ENCODE data around the gene SLC17A7. TPM values are rescaled to one million over a fixed set of nuclear protein-coding genes. Genes with fewer than 3 reads are reported as not detected.

SLC17A7 gene
- total and polyA plus RNA-seq, 9 of the 15 experiments (the other 6 are each of a cell fraction or from before 2014, with no cell fraction given) = 1.1 to 15.7 (median 2.4) TPM

DNA sequence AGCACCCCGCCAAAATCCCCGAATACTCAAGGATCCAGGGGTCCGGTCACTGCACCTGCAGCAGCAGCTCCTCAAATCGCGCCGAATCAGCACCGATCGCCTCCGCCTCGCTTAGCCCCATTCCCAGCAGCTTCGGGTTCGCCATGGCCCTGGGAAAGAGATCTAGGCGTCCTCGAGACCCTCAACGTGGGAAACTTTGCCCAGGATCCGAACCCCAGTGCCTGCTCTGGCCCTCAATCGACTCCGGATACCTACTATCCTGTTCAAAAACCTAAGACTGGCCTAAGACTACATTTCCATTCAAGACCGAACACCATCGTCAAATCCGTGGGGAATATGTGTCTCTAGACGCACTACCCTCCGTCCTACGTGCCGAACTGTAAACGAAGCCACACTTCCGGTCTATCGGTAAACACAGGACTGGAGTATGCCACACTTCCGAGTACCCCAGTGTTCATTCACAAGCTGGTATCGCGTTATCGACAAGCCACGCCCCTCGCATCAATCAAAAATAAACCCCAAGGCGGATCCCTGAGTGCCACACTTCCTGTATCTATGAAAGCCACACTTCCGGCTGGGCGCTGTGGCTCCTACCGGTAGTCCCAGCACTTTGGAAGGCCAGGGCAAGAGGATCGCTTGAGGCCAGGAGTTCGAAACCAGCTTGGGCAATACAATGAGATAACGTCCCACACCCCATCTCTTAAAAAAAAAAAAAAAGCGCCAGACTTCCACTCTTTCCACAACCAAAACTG, 10.3 kb upstream of the SLC17A7 start, which contains the start of gene PIH1D1 (continued):
- TF ChIP-seq, protein P1, sequence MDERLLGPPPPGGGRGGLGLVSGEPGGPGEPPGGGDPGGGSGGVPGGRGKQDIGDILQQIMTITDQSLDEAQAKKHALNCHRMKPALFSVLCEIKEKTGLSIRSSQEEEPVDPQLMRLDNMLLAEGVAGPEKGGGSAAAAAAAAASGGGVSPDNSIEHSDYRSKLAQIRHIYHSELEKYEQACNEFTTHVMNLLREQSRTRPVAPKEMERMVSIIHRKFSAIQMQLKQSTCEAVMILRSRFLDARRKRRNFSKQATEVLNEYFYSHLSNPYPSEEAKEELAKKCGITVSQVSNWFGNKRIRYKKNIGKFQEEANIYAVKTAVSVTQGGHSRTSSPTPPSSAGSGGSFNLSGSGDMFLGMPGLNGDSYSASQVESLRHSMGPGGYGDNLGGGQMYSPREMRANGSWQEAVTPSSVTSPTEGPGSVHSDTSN (CRISPR knock-in tag; IDR thresholded peaks at IDR 0.05; ENCODE audit: low read depth) = peak; percentile 61
- TF ChIP-seq, protein P1 (tag; conservative IDR thresholded peaks at IDR 0.05; ENCODE audit: low read depth) = peak; percentile 97
- TF ChIP-seq FOXJ2 (tag; IDR thresholded peaks at IDR 0.05) = peak; percentile 72; the same call in 1 of the 2 replicates
- TF ChIP-seq, protein P2, sequence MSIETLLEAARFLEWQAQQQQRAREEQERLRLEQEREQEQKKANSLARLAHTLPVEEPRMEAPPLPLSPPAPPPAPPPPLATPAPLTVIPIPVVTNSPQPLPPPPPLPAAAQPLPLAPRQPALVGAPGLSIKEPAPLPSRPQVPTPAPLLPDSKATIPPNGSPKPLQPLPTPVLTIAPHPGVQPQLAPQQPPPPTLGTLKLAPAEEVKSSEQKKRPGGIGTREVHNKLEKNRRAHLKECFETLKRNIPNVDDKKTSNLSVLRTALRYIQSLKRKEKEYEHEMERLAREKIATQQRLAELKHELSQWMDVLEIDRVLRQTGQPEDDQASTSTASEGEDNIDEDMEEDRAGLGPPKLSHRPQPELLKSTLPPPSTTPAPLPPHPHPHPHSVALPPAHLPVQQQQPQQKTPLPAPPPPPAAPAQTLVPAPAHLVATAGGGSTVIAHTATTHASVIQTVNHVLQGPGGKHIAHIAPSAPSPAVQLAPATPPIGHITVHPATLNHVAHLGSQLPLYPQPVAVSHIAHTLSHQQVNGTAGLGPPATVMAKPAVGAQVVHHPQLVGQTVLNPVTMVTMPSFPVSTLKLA (conservative IDR thresholded peaks at IDR 0.05) = peak; percentile 66 to 92; a peak in 3 of 4 replicates

DNA sequence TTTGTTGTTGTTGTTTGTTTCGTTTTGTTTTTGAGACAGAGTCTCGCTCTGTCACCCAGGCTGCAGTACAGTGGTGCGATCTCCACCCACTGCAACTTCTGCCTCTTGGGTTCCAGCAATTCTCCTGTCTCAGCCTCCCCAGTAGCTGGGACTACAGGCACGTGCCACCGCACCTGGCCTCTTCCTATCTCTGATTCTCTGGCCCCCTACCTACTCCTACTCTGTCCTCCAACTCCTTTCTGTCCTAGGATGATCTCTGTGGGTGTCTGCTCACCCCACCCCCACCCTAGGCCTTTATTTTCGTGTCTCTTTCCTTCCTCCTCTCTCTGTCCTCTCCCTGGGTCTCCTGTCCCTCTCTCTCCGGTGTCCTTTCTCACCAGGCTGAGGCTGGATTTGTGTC, 9.1 kb upstream of the SLC17A7 start:
- peak overlapping the region; percentile 79 for H3K4me3 ChIP-seq
- DNase-seq (ENCODE audit: extremely low read depth in 1 of 4, low spot score in 3 of 4) = no peak
- intact Hi-C loops (cut with micrococcal nuclease) (no loop called here), in situ Hi-C loops (cut with MboI) (no loop called here)
- no peak for FAIRE-seq
- H3K9me3 ChIP-seq (replicated peaks; ENCODE audit: control insufficient read depth, insufficient read depth, low read depth, low read length) = no peaks in the 10 kb centered on the region
- no TSS peak for BruUV-seq (replicated peaks)
- no peak overlapping the region for H2AFZ ChIP-seq (ENCODE audit: low read depth, low read length)
- no peaks in the 10 kb centered on the region for H3K27me3 ChIP-seq (ENCODE audit: control insufficient read depth in 2 of 2, insufficient read depth in 2 of 2, low read length in 2 of 2)
- no peaks in the 10 kb centered on the region; the same call in 1 of the 2 replicates for H4K20me1 ChIP-seq (replicated peaks; ENCODE audit: control insufficient read depth, insufficient read depth, low read length)
- POLR2A ChIA-PET = interaction anchor here (1.0 to 1.7 kb wide), 2 partner anchors 21 to 26 kb away, joined by 4 read pairs; no protein-coding TSS in a partner anchor
- WGBS (ENCODE audit: insufficient coverage, low coverage, missing lambda C conversion rate) = 20% methylated on average over 6 of the region's 7 CpGs
- H3K4me1 ChIP-seq (replicated peaks in 1 of 2; ENCODE audit: control insufficient read depth in 2 of 2, insufficient read depth in 2 of 2, low read length in 2 of 2) = peaks cover 13 to 59% of the 10 kb centered on the region in 2 experiments; a peak in 4 of 5 replicates
- H3K4me2 ChIP-seq (ENCODE audit: insufficient read depth, low read length) = peak overlapping the region; percentile 78
- H3K79me2 ChIP-seq (ENCODE audit: control insufficient read depth, insufficient read depth, low read length) = peaks cover 51% of the 10 kb centered on the region
- H3K9me1 ChIP-seq (ENCODE audit: control insufficient read depth, insufficient read depth, low read length) = no peaks in the 10 kb centered on the region
- peaks cover 44% of the 10 kb centered on the region; the same call in 2 of the 3 replicates for H3K36me3 ChIP-seq (ENCODE audit: control insufficient read depth, insufficient read depth, low read length)
- ATAC-seq = no peak
- CTCF ChIA-PET (ENCODE audit: low intra/inter-chr PET ratio) = no interaction called here
- H3K27ac ChIP-seq (ENCODE audit: extremely low read depth, low read depth, low read length) = peak overlapping the region; percentile 41
- H3K9ac ChIP-seq (ENCODE audit: insufficient read depth in 1 of 2, low read depth in 2 of 2, low read length in 2 of 2) = peak overlapping the region; percentile 79 to 87
- TF ChIP-seq, protein P3, sequence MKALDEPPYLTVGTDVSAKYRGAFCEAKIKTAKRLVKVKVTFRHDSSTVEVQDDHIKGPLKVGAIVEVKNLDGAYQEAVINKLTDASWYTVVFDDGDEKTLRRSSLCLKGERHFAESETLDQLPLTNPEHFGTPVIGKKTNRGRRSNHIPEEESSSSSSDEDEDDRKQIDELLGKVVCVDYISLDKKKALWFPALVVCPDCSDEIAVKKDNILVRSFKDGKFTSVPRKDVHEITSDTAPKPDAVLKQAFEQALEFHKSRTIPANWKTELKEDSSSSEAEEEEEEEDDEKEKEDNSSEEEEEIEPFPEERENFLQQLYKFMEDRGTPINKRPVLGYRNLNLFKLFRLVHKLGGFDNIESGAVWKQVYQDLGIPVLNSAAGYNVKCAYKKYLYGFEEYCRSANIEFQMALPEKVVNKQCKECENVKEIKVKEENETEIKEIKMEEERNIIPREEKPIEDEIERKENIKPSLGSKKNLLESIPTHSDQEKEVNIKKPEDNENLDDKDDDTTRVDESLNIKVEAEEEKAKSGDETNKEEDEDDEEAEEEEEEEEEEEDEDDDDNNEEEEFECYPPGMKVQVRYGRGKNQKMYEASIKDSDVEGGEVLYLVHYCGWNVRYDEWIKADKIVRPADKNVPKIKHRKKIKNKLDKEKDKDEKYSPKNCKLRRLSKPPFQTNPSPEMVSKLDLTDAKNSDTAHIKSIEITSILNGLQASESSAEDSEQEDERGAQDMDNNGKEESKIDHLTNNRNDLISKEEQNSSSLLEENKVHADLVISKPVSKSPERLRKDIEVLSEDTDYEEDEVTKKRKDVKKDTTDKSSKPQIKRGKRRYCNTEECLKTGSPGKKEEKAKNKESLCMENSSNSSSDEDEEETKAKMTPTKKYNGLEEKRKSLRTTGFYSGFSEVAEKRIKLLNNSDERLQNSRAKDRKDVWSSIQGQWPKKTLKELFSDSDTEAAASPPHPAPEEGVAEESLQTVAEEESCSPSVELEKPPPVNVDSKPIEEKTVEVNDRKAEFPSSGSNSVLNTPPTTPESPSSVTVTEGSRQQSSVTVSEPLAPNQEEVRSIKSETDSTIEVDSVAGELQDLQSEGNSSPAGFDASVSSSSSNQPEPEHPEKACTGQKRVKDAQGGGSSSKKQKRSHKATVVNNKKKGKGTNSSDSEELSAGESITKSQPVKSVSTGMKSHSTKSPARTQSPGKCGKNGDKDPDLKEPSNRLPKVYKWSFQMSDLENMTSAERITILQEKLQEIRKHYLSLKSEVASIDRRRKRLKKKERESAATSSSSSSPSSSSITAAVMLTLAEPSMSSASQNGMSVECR (CRISPR knock-in tag; IDR thresholded peaks at IDR 0.05) = no peak
- TF ChIP-seq BHLHE40 (IDR thresholded peaks at IDR 0.05; ENCODE audit: low read length) (peak; percentile 69; the same call in 1 of the 2 replicates), ILK (tag; IDR thresholded peaks at IDR 0.05; ENCODE audit: borderline replicate concordance, low read depth) (no peak)
- TF ChIP-seq, protein P4, sequence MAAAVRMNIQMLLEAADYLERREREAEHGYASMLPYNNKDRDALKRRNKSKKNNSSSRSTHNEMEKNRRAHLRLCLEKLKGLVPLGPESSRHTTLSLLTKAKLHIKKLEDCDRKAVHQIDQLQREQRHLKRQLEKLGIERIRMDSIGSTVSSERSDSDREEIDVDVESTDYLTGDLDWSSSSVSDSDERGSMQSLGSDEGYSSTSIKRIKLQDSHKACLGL (CRISPR knock-in tag; IDR thresholded peaks at IDR 0.05; ENCODE audit: borderline replicate concordance, poor library complexity, severe bottlenecking) = no peak
